Measurements from ENCODE around the gene ZMYND8. TPM values are rescaled to one million over a fixed set of nuclear protein-coding genes. Genes with fewer than 3 reads are reported as not detected.
"Not testable (repeated sequence)": the region's sequence is repeated elsewhere in the genome, so short reads cannot be mapped to it uniquely, and the experiment has no call there.

Gene ZMYND8
- total and polyA plus RNA-seq, 2 donors (not counting 1 experiment from before 2014, with no cell fraction given): 12.6 to 13.0 TPM

DNA sequence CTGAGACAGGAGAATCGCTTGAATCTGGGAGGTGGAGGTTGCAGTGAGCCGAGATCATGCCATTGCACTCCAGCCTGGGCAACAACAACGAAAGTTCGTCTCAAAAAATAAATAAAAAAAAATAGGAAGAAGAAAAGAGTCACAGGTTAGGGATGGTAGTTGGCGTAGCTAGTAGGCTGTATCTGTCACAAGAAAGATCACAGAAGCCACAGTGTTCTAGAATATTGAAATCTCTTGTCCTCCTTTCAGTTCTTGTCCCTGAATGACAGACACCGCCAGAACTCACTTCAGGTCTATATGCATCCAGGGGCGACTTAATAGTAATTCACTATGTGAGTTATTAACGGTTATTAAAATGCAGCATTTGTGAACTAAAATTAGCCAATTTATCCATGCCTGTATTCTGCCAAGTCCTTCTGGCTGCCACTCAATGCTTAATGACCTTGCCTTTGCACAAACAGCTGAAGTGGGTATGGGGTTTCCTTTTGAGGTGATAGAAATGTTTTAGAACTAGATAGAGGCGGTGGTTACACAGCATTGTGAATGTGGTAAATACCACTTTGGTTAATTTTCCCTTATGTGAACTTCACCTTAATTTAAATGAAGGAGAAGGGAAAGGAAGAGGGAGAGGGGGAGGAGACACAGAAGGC lies 41.3 kb upstream of the ZMYND8 start:
- Histone ChIP-seq H3K4me1 (ENCODE audit: control insufficient read depth, extremely low read depth, insufficient read depth, low read length) (no peaks in the 10 kb centered on the region), H3K79me2 (ENCODE audit: control insufficient read depth, insufficient read depth, low read length) (no peaks in the 10 kb centered on the region), H4K20me1 (ENCODE audit: control insufficient read depth, extremely low read depth, insufficient read depth, low read length) (no peaks in the 10 kb centered on the region), H3K9me3 (ENCODE audit: control insufficient read depth, insufficient read depth, low read depth, low read length) (no peaks in the 10 kb centered on the region), H2AFZ (ENCODE audit: low read length) (no peak overlapping the region), H3K4me3 (replicated peaks in 1 of 4; ENCODE audit: control extremely low read depth in 1 of 4, insufficient read depth in 1 of 4, low read depth in 3 of 4, low read length in 4 of 4) (no peak overlapping the region), H3K4me2 (ENCODE audit: extremely low read depth, insufficient read depth, low read length) (no peak overlapping the region), H3K27me3 (ENCODE audit: control insufficient read depth, insufficient read depth, low read length) (no peaks in the 10 kb centered on the region), H3K36me3 (ENCODE audit: control insufficient read depth, insufficient read depth, low read length) (no peaks in the 10 kb centered on the region), H3K9ac (ENCODE audit: insufficient read depth, low read length) (no peak overlapping the region), H3K27ac (ENCODE audit: insufficient read depth, low read length) (no peak overlapping the region)
- no peak for DNase-seq (ENCODE audit: low read depth in 2 of 2)
- TF ChIP-seq, protein P1, sequence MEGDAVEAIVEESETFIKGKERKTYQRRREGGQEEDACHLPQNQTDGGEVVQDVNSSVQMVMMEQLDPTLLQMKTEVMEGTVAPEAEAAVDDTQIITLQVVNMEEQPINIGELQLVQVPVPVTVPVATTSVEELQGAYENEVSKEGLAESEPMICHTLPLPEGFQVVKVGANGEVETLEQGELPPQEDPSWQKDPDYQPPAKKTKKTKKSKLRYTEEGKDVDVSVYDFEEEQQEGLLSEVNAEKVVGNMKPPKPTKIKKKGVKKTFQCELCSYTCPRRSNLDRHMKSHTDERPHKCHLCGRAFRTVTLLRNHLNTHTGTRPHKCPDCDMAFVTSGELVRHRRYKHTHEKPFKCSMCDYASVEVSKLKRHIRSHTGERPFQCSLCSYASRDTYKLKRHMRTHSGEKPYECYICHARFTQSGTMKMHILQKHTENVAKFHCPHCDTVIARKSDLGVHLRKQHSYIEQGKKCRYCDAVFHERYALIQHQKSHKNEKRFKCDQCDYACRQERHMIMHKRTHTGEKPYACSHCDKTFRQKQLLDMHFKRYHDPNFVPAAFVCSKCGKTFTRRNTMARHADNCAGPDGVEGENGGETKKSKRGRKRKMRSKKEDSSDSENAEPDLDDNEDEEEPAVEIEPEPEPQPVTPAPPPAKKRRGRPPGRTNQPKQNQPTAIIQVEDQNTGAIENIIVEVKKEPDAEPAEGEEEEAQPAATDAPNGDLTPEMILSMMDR (conservative IDR thresholded peaks at IDR 0.05 in 1 of 2, IDR thresholded peaks at IDR 0.05 in 1 of 2; ENCODE audit: low read depth in 1 of 2, low read length in 2 of 2): no peak
- TF ChIP-seq EZH2 (IDR thresholded peaks at IDR 0.05; ENCODE audit: low read length, missing control alignments): no peak

DNA sequence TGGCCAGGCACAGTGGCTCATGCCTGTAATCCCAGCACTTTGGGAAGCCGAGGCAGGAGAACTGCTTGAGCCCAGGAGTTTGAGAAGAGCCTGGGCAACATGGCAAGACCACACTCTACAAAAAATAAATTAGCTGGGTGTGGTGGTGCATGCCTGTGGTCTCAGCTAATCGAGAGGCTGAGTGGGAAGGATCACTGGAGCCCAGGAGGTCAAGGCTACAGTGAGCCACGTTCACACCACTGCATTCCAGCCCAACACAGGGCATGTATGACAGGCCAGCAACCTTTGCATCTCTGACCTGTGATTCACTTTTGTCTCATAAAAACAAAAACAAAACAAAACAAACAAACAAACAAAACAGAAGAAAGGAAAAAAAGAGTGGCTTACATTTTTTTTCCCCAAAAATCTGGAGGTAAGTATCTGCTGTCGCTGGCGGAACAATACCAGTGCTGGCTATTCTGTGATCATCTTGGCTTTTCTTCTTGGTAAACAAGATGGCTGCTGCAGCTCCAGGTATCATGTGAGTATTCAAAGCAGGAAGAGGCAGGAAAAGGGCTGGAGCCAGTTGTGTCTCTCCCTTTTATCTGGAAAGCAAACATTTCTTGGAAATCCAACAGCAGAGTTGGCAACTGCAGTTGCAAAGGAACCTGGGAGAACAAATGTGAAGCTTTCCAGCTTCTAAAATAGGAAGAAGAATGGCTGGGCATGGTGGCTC lies 40.4 kb upstream of the ZMYND8 start:
- Histone ChIP-seq H3K4me2 (ENCODE audit: extremely low read depth, insufficient read depth, low read length) (no peak overlapping the region), H3K9ac (ENCODE audit: insufficient read depth, low read length) (no peak overlapping the region), H4K20me1 (ENCODE audit: control insufficient read depth, extremely low read depth, insufficient read depth, low read length) (no peaks in the 10 kb centered on the region), H3K4me3 (replicated peaks in 1 of 4; ENCODE audit: control extremely low read depth in 1 of 4, insufficient read depth in 1 of 4, low read depth in 3 of 4, low read length in 4 of 4) (no peak overlapping the region), H2AFZ (ENCODE audit: low read length) (no peak overlapping the region), H3K27me3 (ENCODE audit: control insufficient read depth, insufficient read depth, low read length) (no peaks in the 10 kb centered on the region), H3K79me2 (ENCODE audit: control insufficient read depth, insufficient read depth, low read length) (no peaks in the 10 kb centered on the region), H3K4me1 (ENCODE audit: control insufficient read depth, extremely low read depth, insufficient read depth, low read length) (no peaks in the 10 kb centered on the region), H3K9me3 (ENCODE audit: control insufficient read depth, insufficient read depth, low read depth, low read length) (no peaks in the 10 kb centered on the region), H3K27ac (ENCODE audit: insufficient read depth, low read length) (no peak overlapping the region), H3K36me3 (ENCODE audit: control insufficient read depth, insufficient read depth, low read length) (no peaks in the 10 kb centered on the region)
- peak; percentile 22 to 51 for DNase-seq (ENCODE audit: low read depth in 2 of 2)
- no peak for TF ChIP-seq EZH2 (IDR thresholded peaks at IDR 0.05; ENCODE audit: low read length, missing control alignments)
- TF ChIP-seq, protein P1 (conservative IDR thresholded peaks at IDR 0.05 in 1 of 2, IDR thresholded peaks at IDR 0.05 in 1 of 2; ENCODE audit: low read depth in 1 of 2, low read length in 2 of 2): no peak

DNA sequence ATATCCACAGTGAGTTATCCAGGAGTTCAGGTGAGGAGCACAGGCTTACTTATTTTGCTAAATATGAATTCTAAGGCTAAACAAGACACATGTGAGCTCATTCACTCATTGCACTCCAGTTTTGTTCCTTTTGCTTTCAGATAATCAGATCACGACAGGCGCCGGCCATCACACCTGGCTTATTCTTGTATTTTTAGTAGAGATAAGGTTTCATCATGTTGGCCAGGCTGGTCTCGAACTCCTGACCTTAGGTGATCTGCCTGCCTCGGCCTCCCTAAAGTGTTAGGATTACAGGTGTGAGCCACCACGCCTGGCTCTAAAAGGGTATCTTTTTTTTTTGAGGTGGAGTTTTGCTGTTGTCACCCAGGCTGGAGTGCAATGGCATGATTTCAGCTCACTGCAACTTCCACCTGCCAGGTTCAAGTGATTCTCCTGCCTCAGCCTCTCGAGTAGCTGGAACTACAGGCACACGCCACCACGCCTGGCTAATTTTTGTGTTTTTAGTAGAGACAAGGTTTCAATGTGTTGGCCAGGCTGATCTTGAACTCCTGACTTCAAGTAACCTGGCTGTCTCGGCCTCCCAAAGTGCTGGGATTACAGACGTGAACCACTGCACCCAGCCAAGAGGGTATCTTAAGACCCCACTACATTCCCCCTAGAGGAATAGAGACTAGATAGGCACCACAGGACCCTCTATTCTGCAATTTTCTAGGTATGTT lies 37.5 kb upstream of the ZMYND8 start:
- not testable (repeated sequence) for DNase-seq (ENCODE audit: low read depth in 2 of 2); H2AFZ ChIP-seq (ENCODE audit: low read length); H3K4me2 ChIP-seq (ENCODE audit: extremely low read depth, insufficient read depth, low read length); H3K79me2 ChIP-seq (ENCODE audit: control insufficient read depth, insufficient read depth, low read length); H3K9me3 ChIP-seq (ENCODE audit: control insufficient read depth, insufficient read depth, low read depth, low read length); H3K4me1 ChIP-seq (ENCODE audit: control insufficient read depth, extremely low read depth, insufficient read depth, low read length); H4K20me1 ChIP-seq (ENCODE audit: control insufficient read depth, extremely low read depth, insufficient read depth, low read length); H3K27me3 ChIP-seq (ENCODE audit: control insufficient read depth, insufficient read depth, low read length); H3K9ac ChIP-seq (ENCODE audit: insufficient read depth, low read length); H3K4me3 ChIP-seq (replicated peaks in 1 of 4; ENCODE audit: control extremely low read depth in 1 of 4, insufficient read depth in 1 of 4, low read depth in 3 of 4, low read length in 4 of 4); H3K36me3 ChIP-seq (ENCODE audit: control insufficient read depth, insufficient read depth, low read length); H3K27ac ChIP-seq (ENCODE audit: insufficient read depth, low read length)
